Measurements from ENCODE around the gene CEACAM16. TPM values are rescaled to one million over a fixed set of nuclear protein-coding genes. Genes with fewer than 3 reads are reported as not detected.

Gene CEACAM16
- total and polyA plus RNA-seq, 9 of the 15 experiments (the other 6 are each of a cell fraction or from before 2014, with no cell fraction given) = not detected

DNA sequence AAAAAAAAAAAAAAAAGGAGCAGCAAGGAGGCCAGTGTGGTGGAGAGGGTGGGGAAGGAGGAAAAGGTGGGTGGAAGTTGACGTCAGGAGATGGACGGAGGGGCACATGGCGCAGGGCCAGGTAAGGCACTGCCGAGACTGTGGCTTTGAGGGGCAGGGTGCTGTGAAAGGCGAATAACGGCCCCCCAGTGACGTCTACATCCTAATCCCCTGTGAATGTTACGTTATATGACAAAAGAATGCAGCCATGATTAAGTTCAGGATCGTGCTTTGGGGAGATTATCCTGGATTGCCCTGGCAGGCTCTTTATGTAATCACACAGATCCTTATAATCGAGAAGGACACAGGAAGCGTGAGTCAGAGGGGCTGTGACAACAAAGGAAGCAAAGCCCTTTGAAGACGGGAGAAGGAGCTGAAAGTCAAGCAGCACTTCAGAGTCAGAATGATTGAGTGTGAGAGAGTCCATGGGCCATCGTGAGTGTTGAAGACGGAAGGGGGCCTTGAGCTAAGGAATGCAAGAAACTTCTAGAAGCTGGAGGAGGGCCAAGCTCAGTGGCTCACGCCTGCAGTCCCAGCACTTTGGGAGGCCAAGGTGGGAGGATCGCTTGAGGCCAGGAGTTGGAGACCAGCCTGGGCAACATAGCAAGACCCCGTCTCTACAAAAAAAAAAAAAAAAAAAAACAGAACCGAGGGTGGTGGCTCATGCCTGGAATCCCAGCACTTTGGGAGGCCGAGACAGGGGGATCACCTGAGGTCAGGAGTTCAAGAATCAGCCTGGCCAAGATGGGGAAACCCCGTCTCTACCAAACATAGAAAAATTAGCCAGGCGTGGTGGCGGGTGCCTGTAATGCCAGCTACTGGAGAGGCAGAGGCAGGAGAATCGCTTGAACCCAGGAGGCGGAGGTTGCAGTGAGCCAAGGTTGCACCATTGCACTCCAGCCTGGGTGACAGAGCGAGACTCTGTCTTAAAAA lies 13.8 kb upstream of the CEACAM16 start (continued):
- TF ChIP-seq, protein P1, sequence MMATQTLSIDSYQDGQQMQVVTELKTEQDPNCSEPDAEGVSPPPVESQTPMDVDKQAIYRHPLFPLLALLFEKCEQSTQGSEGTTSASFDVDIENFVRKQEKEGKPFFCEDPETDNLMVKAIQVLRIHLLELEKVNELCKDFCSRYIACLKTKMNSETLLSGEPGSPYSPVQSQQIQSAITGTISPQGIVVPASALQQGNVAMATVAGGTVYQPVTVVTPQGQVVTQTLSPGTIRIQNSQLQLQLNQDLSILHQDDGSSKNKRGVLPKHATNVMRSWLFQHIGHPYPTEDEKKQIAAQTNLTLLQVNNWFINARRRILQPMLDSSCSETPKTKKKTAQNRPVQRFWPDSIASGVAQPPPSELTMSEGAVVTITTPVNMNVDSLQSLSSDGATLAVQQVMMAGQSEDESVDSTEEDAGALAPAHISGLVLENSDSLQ (IDR thresholded peaks at IDR 0.05) = peak; percentile 42; the same call in 1 of the 2 replicates
- TF ChIP-seq RBBP5 (IDR thresholded peaks at IDR 0.05; ENCODE audit: borderline replicate concordance, insufficient read depth, low read length, poor library complexity, severe bottlenecking) (no peak), ZNF551 (CRISPR knock-in tag; IDR thresholded peaks at IDR 0.05) (no peak), MAX (CRISPR knock-in tag; IDR thresholded peaks at IDR 0.05) (peak; percentile 35; the same call in 1 of the 2 replicates), ETV1 (tag; conservative IDR thresholded peaks at IDR 0.05; ENCODE audit: low read depth) (peak; percentile 69), NR1H2 (CRISPR knock-in tag; IDR thresholded peaks at IDR 0.05) (no peak)

GRCh38 chr19:44685877-44686276 lies 13.1 kb upstream of the CEACAM16 start:
- ATAC-seq (no peak), DNase-seq (ENCODE audit: extremely low read depth in 1 of 4, low spot score in 3 of 4) (no peak), FAIRE-seq (peak; percentile 11)
- no TSS peak for BruUV-seq (replicated peaks)
- Histone ChIP-seq H3K27ac (ENCODE audit: extremely low read depth, low read depth, low read length) (no peak overlapping the region), H3K4me1 (replicated peaks in 1 of 2; ENCODE audit: control insufficient read depth in 2 of 2, insufficient read depth in 2 of 2, low read length in 2 of 2) (peaks cover 6 to 23% of the 10 kb centered on the region in 2 experiments), H3K27me3 (ENCODE audit: control insufficient read depth in 2 of 2, insufficient read depth in 2 of 2, low read length in 2 of 2) (no peaks in the 10 kb centered on the region), H3K9me1 (ENCODE audit: control insufficient read depth, insufficient read depth, low read length) (no peaks in the 10 kb centered on the region), H3K4me2 (ENCODE audit: insufficient read depth, low read length) (no peak overlapping the region), H3K9ac (ENCODE audit: insufficient read depth in 1 of 2, low read depth in 2 of 2, low read length in 2 of 2) (no peak overlapping the region), H3K79me2 (ENCODE audit: control insufficient read depth, insufficient read depth, low read length) (no peaks in the 10 kb centered on the region), H3K36me3 (ENCODE audit: control insufficient read depth, insufficient read depth, low read length) (no peaks in the 10 kb centered on the region), H2AFZ (ENCODE audit: low read depth, low read length) (no peak overlapping the region), H3K4me3 (no peak overlapping the region), H4K20me1 (replicated peaks; ENCODE audit: control insufficient read depth, insufficient read depth, low read length) (no peaks in the 10 kb centered on the region; the same call in 1 of the 2 replicates), H3K9me3 (replicated peaks; ENCODE audit: control insufficient read depth, insufficient read depth, low read depth, low read length) (no peaks in the 10 kb centered on the region)
- POLR2A ChIA-PET = no interaction called here
- CTCF ChIA-PET (ENCODE audit: low intra/inter-chr PET ratio) = no interaction called here
- WGBS (ENCODE audit: insufficient coverage, low coverage, missing lambda C conversion rate) = 23% methylated on average over 4 of the region's 4 CpGs
- in situ Hi-C loops (cut with MboI) = no loop called here
- intact Hi-C loops (cut with micrococcal nuclease) = loop anchor here (10.0 kb wide), 1 partner anchor 111 kb away; no protein-coding TSS in a partner anchor
- TF ChIP-seq TAF1 (IDR thresholded peaks at IDR 0.05; ENCODE audit: control insufficient read depth, extremely low read depth, insufficient read depth, low read length, severe bottlenecking) (no peak), C11orf30 (IDR thresholded peaks at IDR 0.05; ENCODE audit: low read depth) (peak; percentile 73), ZNF143 (CRISPR knock-in tag; IDR thresholded peaks at IDR 0.05) (no peak), NFE2 (IDR thresholded peaks at IDR 0.05; ENCODE audit: low read depth) (peak; percentile 62), KDM1A (IDR thresholded peaks at IDR 0.05) (peak; percentile 8 to 38; a peak in 2 of 4 replicates), SRSF9 (IDR thresholded peaks at IDR 0.05; ENCODE audit: borderline replicate concordance, low read depth, low read length) (no peak), CTBP1 (IDR thresholded peaks at IDR 0.05; ENCODE audit: borderline replicate concordance) (peak; percentile 33; the same call in 1 of the 2 replicates), ZNF316 (IDR thresholded peaks at IDR 0.05) (peak; percentile 56), HDAC2 (IDR thresholded peaks at IDR 0.05) (peak; percentile 28; the same call in 1 of the 2 replicates), MAFG (tag; conservative IDR thresholded peaks at IDR 0.05) (0 out of 2 replicates have a peak, but pooled peaks have one; percentile 35)
- TF ChIP-seq, protein P2, sequence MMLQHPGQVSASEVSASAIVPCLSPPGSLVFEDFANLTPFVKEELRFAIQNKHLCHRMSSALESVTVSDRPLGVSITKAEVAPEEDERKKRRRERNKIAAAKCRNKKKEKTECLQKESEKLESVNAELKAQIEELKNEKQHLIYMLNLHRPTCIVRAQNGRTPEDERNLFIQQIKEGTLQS (IDR thresholded peaks at IDR 0.05) = peak; percentile 32; the same call in 1 of the 2 replicates
- TF ChIP-seq, protein P2 (CRISPR knock-in tag; conservative IDR thresholded peaks at IDR 0.05) = no peak
